Activated B cell treated with CpG ODN at 0.5 μM for 24 hours (primary cell): ENCODE data around the gene ITGB8. TPM values are rescaled to one million over a fixed set of nuclear protein-coding genes. Genes with fewer than 3 reads are reported as not detected.
A peak's percentile ranks its signal among the peaks of the same experiment; 100 is the strongest.

Experiments used
- ATAC-seq: fragments of 200-7000 bp; cut with Tn5 transposase; one replicate; pipeline ENCODE4 v1.10.0; 2021; ENCODE audit warnings: low read depth, mild to moderate bottlenecking, moderate library complexity
- CTCF ChIA-PET: fragments of 350-600 bp; sonication (Branson Sonifier 250); formaldehyde crosslinking; loops from one replicate; lab custom pipeline; 2021; ENCODE audit warnings: antibody characterized with exemption; lab: Charles Lee
- POLR2A ChIA-PET: fragments of 350-600 bp; sonication (Branson Sonifier 250); formaldehyde crosslinking; loops from one replicate; lab custom pipeline; 2021; ENCODE audit warnings: antibody characterized with exemption; lab: Charles Lee
- DNase-seq: peaks from one replicate; pipeline ENCODE4 v3.0.0; 2022
- H3K27ac Mint-ChIP-seq: one replicate; pipeline ENCODE4 v1.8.0; 2020; ENCODE audit warnings: mixed read lengths
- H3K27me3 Mint-ChIP-seq: one replicate; pipeline ENCODE4 v1.8.0; 2021; ENCODE audit warnings: mixed read lengths
- H3K36me3 Mint-ChIP-seq: one replicate; pipeline ENCODE4 v1.8.0; 2021; ENCODE audit warnings: low read depth, mixed read lengths
- H3K4me1 Mint-ChIP-seq: one replicate; pipeline ENCODE4 v1.8.0; 2021; ENCODE audit warnings: mixed read lengths
- H3K4me3 Mint-ChIP-seq: one replicate; pipeline ENCODE4 v1.8.0; 2020; ENCODE audit warnings: mild to moderate bottlenecking, mixed read lengths
- H3K9me3 Mint-ChIP-seq: one replicate; pipeline ENCODE4 v1.8.0; 2020; ENCODE audit warnings: mixed read lengths
- CTCF ChIP-seq: fragments of 200-600 bp; IDR thresholded peaks from one replicate; pipeline ENCODE4 v1.8.0; 2022; ENCODE audit warnings: antibody characterized with exemption, mild to moderate bottlenecking
- intact Hi-C: fragments of 100-400 bp; cut with micrococcal nuclease; formaldehyde crosslinking; loops from one replicate; pipeline ENCODE4 v1.15.1; 2024
- total RNA-seq: library from RNA; stranded (reverse); gene quantifications from 2 replicates; pipeline ENCODE4 v1.2.3, GENCODE V29; 2022

ITGB8 gene
- total RNA-seq, 1 donor from 2014 or later, result 0.75 TPM

GRCh38 chr7:20432071-20432470 lies 101.4 kb downstream of the ITGB8 start:
- Mint-ChIP-seq H3K27me3 (peaks cover 14% of the 10 kb centered on the region), H3K27ac (no peak overlapping the region), H3K36me3 (no peaks in the 10 kb centered on the region), H3K4me1 (no peaks in the 10 kb centered on the region), H3K9me3 (peaks cover 1% of the 10 kb centered on the region), H3K4me3 (no peak overlapping the region)
- ATAC-seq (no peak), DNase-seq (no peak)
- ChIA-PET POLR2A (no interaction called here), CTCF (no interaction called here)
- intact Hi-C loops, result loop anchor here (10.0 kb wide), 2 partner anchors 447 to 923 kb away; no protein-coding TSS in a partner anchor
- TF ChIP-seq CTCF, result no peak

GRCh38 chr7:20435305-20435704 lies 104.6 kb downstream of the ITGB8 start:
- TF ChIP-seq CTCF, result no peak
- Mint-ChIP-seq H3K9me3 (no peaks in the 10 kb centered on the region), H3K4me3 (no peak overlapping the region), H3K27me3 (peaks cover 2% of the 10 kb centered on the region), H3K4me1 (peaks cover 26% of the 10 kb centered on the region), H3K27ac (no peak overlapping the region), H3K36me3 (no peaks in the 10 kb centered on the region)
- no peak for ATAC-seq
- intact Hi-C loops, result loop anchor here (10.0 kb wide), 2 partner anchors 451 to 919 kb away; no protein-coding TSS in a partner anchor
- ChIA-PET POLR2A (no interaction called here), CTCF (no interaction called here)
- DNase-seq, result no peak

- CTCF ChIA-PET, result no interaction called here
- no peak for TF ChIP-seq CTCF
Observed at GRCh38 chr7:20438248-20438647, 107.5 kb downstream of the ITGB8 start.

GRCh38 chr7:20438694-20439376 lies 108.1 kb downstream of the ITGB8 start:
- H3K36me3 Mint-ChIP-seq, result no peaks in the 10 kb centered on the region
- peak; percentile 88 for ATAC-seq
- ChIA-PET POLR2A (no interaction called here), CTCF (no interaction called here)
- no peak for TF ChIP-seq CTCF
- H3K4me3 Mint-ChIP-seq, result peak overlapping the region; percentile 13
- no peak overlapping the region for H3K27ac Mint-ChIP-seq
- peaks cover 7% of the 10 kb centered on the region for H3K27me3 Mint-ChIP-seq
- H3K4me1 Mint-ChIP-seq, result peaks cover 28% of the 10 kb centered on the region
- intact Hi-C loops, result loop anchor here (2.0 to 10.0 kb wide), 3 partner anchors 108 to 916 kb away; partner anchors contain the start of gene ITGB8
- no peaks in the 10 kb centered on the region for H3K9me3 Mint-ChIP-seq
- DNase-seq, result no peak

More at GRCh38 chr7:20438248-20438647, 107.5 kb downstream of the ITGB8 start:
- no peak for ATAC-seq
- Mint-ChIP-seq H3K27ac (no peak overlapping the region), H3K9me3 (no peaks in the 10 kb centered on the region), H3K27me3 (peaks cover 3% of the 10 kb centered on the region), H3K4me1 (peaks cover 28% of the 10 kb centered on the region), H3K36me3 (no peaks in the 10 kb centered on the region), H3K4me3 (peak overlapping the region; percentile 13)
- no peak for DNase-seq
- intact Hi-C loops, result loop anchor here (2.0 to 10.0 kb wide), 3 partner anchors 107 to 917 kb away; partner anchors contain the start of gene ITGB8
- POLR2A ChIA-PET, result no interaction called here

GRCh38 chr7:20439416-20440185 lies 108.9 kb downstream of the ITGB8 start:
- intact Hi-C loops, result loop anchor here (2.0 to 10.0 kb wide), 3 partner anchors 109 to 915 kb away; partner anchors contain the start of gene ITGB8
- no peak overlapping the region for H3K27ac Mint-ChIP-seq
- no peak for ATAC-seq

More at GRCh38 chr7:20439416-20440185, 108.9 kb downstream of the ITGB8 start:
- H3K4me1 Mint-ChIP-seq, result peaks cover 28% of the 10 kb centered on the region
- ChIA-PET POLR2A (interaction anchor here (1.5 kb wide), 1 partner anchor 219 kb away, joined by 3 read pairs; no protein-coding TSS in a partner anchor), CTCF (no interaction called here)
- H3K36me3 Mint-ChIP-seq, result no peaks in the 10 kb centered on the region
- peaks cover 9% of the 10 kb centered on the region for H3K27me3 Mint-ChIP-seq
- no peak overlapping the region for H3K4me3 Mint-ChIP-seq
- no peak for TF ChIP-seq CTCF
- DNase-seq, result no peak
- no peaks in the 10 kb centered on the region for H3K9me3 Mint-ChIP-seq
